Neural progenitor cell (in vitro differentiated cells): ENCODE results near the gene DNAJC13. TPM values are rescaled to one million over a fixed set of nuclear protein-coding genes. Genes with fewer than 3 reads are reported as not detected.

Experiments used
- DNase-seq: peaks from one replicate; pipeline ENCODE4 v3.0.0-alpha.2; 2016; ENCODE audit warnings: low spot score
- H2AFZ ChIP-seq: fragments of 200-600 bp; sonication (generic); replicated peaks from 2 replicates; pipeline ENCODE4 v1.6.1; 2016; ENCODE audit warnings: antibody characterized with exemption
- H3F3A ChIP-seq: fragments of 200-600 bp; sonication (generic); 2 replicates; pipeline ENCODE4 v1.6.1; 2016; ENCODE audit warnings: antibody characterized with exemption, low read depth
- H3K27ac ChIP-seq: fragments of 200-600 bp; sonication (generic); 2 replicates; pipeline ENCODE4 v1.5.1; 2016; ENCODE audit warnings: mild to moderate bottlenecking
- H3K27me3 ChIP-seq: fragments of 200-600 bp; sonication (generic); 2 replicates; pipeline ENCODE4 v1.6.1; 2016; ENCODE audit warnings: mild to moderate bottlenecking, moderate library complexity
- H3K36me3 ChIP-seq: fragments of 200-600 bp; sonication (generic); 2 replicates; pipeline ENCODE4 v1.5.1; 2016
- H3K4me1 ChIP-seq: fragments of 200-600 bp; sonication (generic); 2 replicates; pipeline ENCODE4 v1.6.1; 2016; ENCODE audit warnings: mixed run types
- H3K4me2 ChIP-seq: fragments of 200-600 bp; sonication (generic); 2 replicates; pipeline ENCODE4 v1.6.1; 2016
- H3K4me3 ChIP-seq: fragments of 200-600 bp; sonication (generic); 2 replicates; pipeline ENCODE4 v1.5.1; 2016
- H3K79me2 ChIP-seq: fragments of 200-600 bp; sonication (generic); 2 replicates; pipeline ENCODE4 v1.6.1; 2016; ENCODE audit warnings: low read depth
- H3K9ac ChIP-seq: fragments of 200-600 bp; sonication (generic); 2 replicates; pipeline ENCODE4 v1.6.1; 2016
- H3K9me3 ChIP-seq: fragments of 200-600 bp; sonication (generic); 2 replicates; pipeline ENCODE4 v1.5.1; 2016; ENCODE audit warnings: low read depth
- H4K20me1 ChIP-seq: fragments of 200-600 bp; sonication (generic); 2 replicates; pipeline ENCODE4 v1.6.1; 2016; ENCODE audit warnings: low read depth
- H3K27ac Mint-ChIP-seq: 3 replicates; pipeline ENCODE4 v1.8.0; 2021; ENCODE audit warnings: mixed read lengths
- H3K27me3 Mint-ChIP-seq: 2 replicates; pipeline ENCODE4 v1.8.0; 2022; ENCODE audit warnings: low read depth, mild to moderate bottlenecking, inconsistent platforms, moderate library complexity, mixed read lengths; ENCODE audit not compliant: insufficient read depth
- H3K36me3 Mint-ChIP-seq: 3 replicates; pipeline ENCODE4 v1.8.0; 2021; ENCODE audit warnings: mixed read lengths
- H3K4me1 Mint-ChIP-seq: 3 replicates; pipeline ENCODE4 v1.8.0; 2021; ENCODE audit warnings: mixed read lengths
- H3K4me3 Mint-ChIP-seq: 3 replicates; pipeline ENCODE4 v1.8.0; 2021; ENCODE audit warnings: mild to moderate bottlenecking, moderate library complexity, mixed read lengths
- H3K9me3 Mint-ChIP-seq: 3 replicates; pipeline ENCODE4 v1.8.0; 2020; ENCODE audit warnings: mixed read lengths
- CTCF ChIP-seq: fragments of 200-600 bp; sonication (generic); IDR thresholded peaks from 2 replicates; pipeline ENCODE4 v1.5.1; 2017; ENCODE audit warnings: antibody characterized with exemption, mild to moderate bottlenecking
- EZH2 ChIP-seq: fragments of 200-600 bp; sonication (generic); IDR thresholded peaks from 2 replicates; pipeline ENCODE4 v1.6.1; 2017; ENCODE audit warnings: antibody characterized with exemption, mild to moderate bottlenecking, moderate library complexity
- EZH2phosphoT487 ChIP-seq: fragments of 200-600 bp; sonication (generic); IDR thresholded peaks from 2 replicates; pipeline ENCODE4 v1.6.1; 2017; ENCODE audit warnings: antibody characterized with exemption
- total RNA-seq: library from RNA; depleted of rRNA; stranded (reverse); fragments of >200 nt; gene quantifications from 2 replicates; pipeline ENCODE4 v1.2.3, GENCODE V29; 2015; ENCODE audit warnings: low replicate concordance

The DNAJC13 gene
- total RNA-seq, 1 donor from 2014 or later, result 36.3 TPM

GRCh38 chr3:132569580-132569979 lies 152.3 kb downstream of the DNAJC13 start:
- Histone ChIP-seq H3K9ac (no peak overlapping the region), H3K4me1 (no peaks in the 10 kb centered on the region), H3K27me3 (no peaks in the 10 kb centered on the region), H4K20me1 (no peaks in the 10 kb centered on the region), H3K36me3 (no peaks in the 10 kb centered on the region), H3K9me3 (no peaks in the 10 kb centered on the region), H3F3A (no peaks in the 10 kb centered on the region), H2AFZ (no peak overlapping the region), H3K4me3 (no peak overlapping the region), H3K4me2 (no peak overlapping the region), H3K79me2 (no peaks in the 10 kb centered on the region), H3K27ac (no peak overlapping the region)
- Mint-ChIP-seq H3K27me3 (no peaks in the 10 kb centered on the region), H3K4me1 (no peaks in the 10 kb centered on the region), H3K36me3 (peaks cover 19% of the 10 kb centered on the region), H3K27ac (no peak overlapping the region), H3K9me3 (peaks cover 3% of the 10 kb centered on the region), H3K4me3 (no peak overlapping the region)
- no peak for DNase-seq
- no peak for TF ChIP-seq EZH2phosphoT487
- no peak for TF ChIP-seq EZH2
- no peak for TF ChIP-seq CTCF

DNA sequence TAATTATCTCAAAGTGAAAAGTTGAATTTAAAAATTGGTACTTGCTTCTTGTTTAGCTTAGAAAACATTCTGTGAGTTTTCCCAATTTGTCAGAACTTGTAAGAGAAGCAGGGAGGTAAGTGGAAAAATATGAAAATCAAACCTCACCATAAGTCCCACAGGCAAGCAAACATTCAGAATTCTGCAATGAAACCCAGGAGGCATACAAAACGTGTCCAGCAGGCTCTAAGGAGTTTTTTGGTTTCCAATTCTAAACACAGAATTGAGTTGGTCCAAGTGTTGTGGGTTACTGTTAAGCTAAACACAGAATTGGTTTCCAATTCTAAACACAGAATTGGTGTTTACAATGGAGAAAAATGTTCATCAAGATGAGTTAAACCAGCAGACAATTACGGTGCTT lies 152.7 kb downstream of the DNAJC13 start:
- no peaks in the 10 kb centered on the region for H3K4me1 Mint-ChIP-seq
- no peaks in the 10 kb centered on the region for H3K4me1 ChIP-seq
- H3K27me3 ChIP-seq, result no peaks in the 10 kb centered on the region
- no peaks in the 10 kb centered on the region for H3K36me3 ChIP-seq
- H3K4me3 Mint-ChIP-seq, result no peak overlapping the region
- no peak overlapping the region for H3K27ac ChIP-seq
- no peak overlapping the region for H2AFZ ChIP-seq
- no peak overlapping the region for H3K27ac Mint-ChIP-seq
- peaks cover 3% of the 10 kb centered on the region for H3K9me3 Mint-ChIP-seq
- no peak overlapping the region for H3K9ac ChIP-seq
- H3K27me3 Mint-ChIP-seq, result no peaks in the 10 kb centered on the region
- no peaks in the 10 kb centered on the region for H3F3A ChIP-seq
- H3K4me3 ChIP-seq, result no peak overlapping the region
- H3K9me3 ChIP-seq, result no peaks in the 10 kb centered on the region
- DNase-seq, result no peak
- TF ChIP-seq EZH2 (no peak), EZH2phosphoT487 (no peak), CTCF (no peak)
- H3K36me3 Mint-ChIP-seq, result peaks cover 19% of the 10 kb centered on the region
- H3K79me2 ChIP-seq, result no peaks in the 10 kb centered on the region
- H3K4me2 ChIP-seq, result no peak overlapping the region
- no peaks in the 10 kb centered on the region for H4K20me1 ChIP-seq

- H3K4me3 Mint-ChIP-seq, result no peak overlapping the region
- H3K79me2 ChIP-seq, result no peaks in the 10 kb centered on the region
Measured at GRCh38 chr3:132573797-132574211, 156.5 kb downstream of the DNAJC13 start.

GRCh38 chr3:132587401-132587800 lies 170.1 kb downstream of the DNAJC13 start:
- H3K36me3 Mint-ChIP-seq, result peaks cover 6% of the 10 kb centered on the region
- no peak overlapping the region for H3K4me3 ChIP-seq
- no peaks in the 10 kb centered on the region for H3K9me3 ChIP-seq
- DNase-seq, result no peak
- H3K27me3 ChIP-seq, result no peaks in the 10 kb centered on the region
- H2AFZ ChIP-seq, result no peak overlapping the region
- H3K27me3 Mint-ChIP-seq, result peaks cover 2% of the 10 kb centered on the region
- H3K9ac ChIP-seq, result no peak overlapping the region
- no peaks in the 10 kb centered on the region for H3K36me3 ChIP-seq
- no peak for TF ChIP-seq EZH2phosphoT487
- no peak for TF ChIP-seq EZH2
- no peak for TF ChIP-seq CTCF
- H3K4me3 Mint-ChIP-seq, result no peak overlapping the region
- H3K9me3 Mint-ChIP-seq, result no peaks in the 10 kb centered on the region
- H3K4me1 ChIP-seq, result no peaks in the 10 kb centered on the region
- no peaks in the 10 kb centered on the region for H3K4me1 Mint-ChIP-seq
- no peak overlapping the region for H3K27ac Mint-ChIP-seq
- H3K79me2 ChIP-seq, result no peaks in the 10 kb centered on the region
- H3K4me2 ChIP-seq, result no peak overlapping the region
- no peaks in the 10 kb centered on the region for H4K20me1 ChIP-seq
- H3K27ac ChIP-seq, result no peak overlapping the region
- no peaks in the 10 kb centered on the region for H3F3A ChIP-seq

More at GRCh38 chr3:132573797-132574211, 156.5 kb downstream of the DNAJC13 start:
- peaks cover 24% of the 10 kb centered on the region for H3K36me3 Mint-ChIP-seq
- no peak overlapping the region for H3K27ac Mint-ChIP-seq
- H2AFZ ChIP-seq, result no peak overlapping the region
- no peaks in the 10 kb centered on the region for H3F3A ChIP-seq
- no peaks in the 10 kb centered on the region for H3K27me3 Mint-ChIP-seq
- no peak overlapping the region for H3K4me3 ChIP-seq
- H3K27me3 ChIP-seq, result no peaks in the 10 kb centered on the region
- no peaks in the 10 kb centered on the region for H3K4me1 Mint-ChIP-seq
- TF ChIP-seq EZH2phosphoT487, result no peak
- no peak overlapping the region for H3K9ac ChIP-seq
- H3K4me1 ChIP-seq, result no peaks in the 10 kb centered on the region
- peaks cover 3% of the 10 kb centered on the region for H3K9me3 Mint-ChIP-seq
- H3K9me3 ChIP-seq, result no peaks in the 10 kb centered on the region
- H3K4me2 ChIP-seq, result no peak overlapping the region
- H3K36me3 ChIP-seq, result no peaks in the 10 kb centered on the region
- no peak overlapping the region for H3K27ac ChIP-seq
- no peak for DNase-seq
- H4K20me1 ChIP-seq, result no peaks in the 10 kb centered on the region

Other genes starting within 250 kb of the DNAJC13 start
- gene ACP3, start 100.1 kb upstream of the DNAJC13 start, total RNA-seq, result not detected in 2 replicates
- not detected in 2 replicates for gene ACKR4, start 179.8 kb downstream of the DNAJC13 start, total RNA-seq
- gene ACAD11, start 242.3 kb downstream of the DNAJC13 start, total RNA-seq, result 41.2 and 45.2 TPM in 2 replicates
- 51.2 and 84.7 TPM in 2 replicates for gene UBA5, start 242.8 kb downstream of the DNAJC13 start, total RNA-seq